GM12878 (cell line): ENCODE measurements around the gene FXYD6. TPM values are rescaled to one million over a fixed set of nuclear protein-coding genes. Genes with fewer than 3 reads are reported as not detected.

Experiments
- ATAC-seq: fragments of 200-7000 bp; cut with Tn5 transposase; 3 replicates; pipeline ENCODE4 v1.9.1; 2020; ENCODE audit warnings: mild to moderate bottlenecking, moderate library complexity
- BruUV-seq: library from RNA; stranded (reverse); fragments of 400-500 nt; replicated peaks from 2 replicates; lab custom pipeline; 2021; lab: Mats Ljungman, UMichigan
- CTCF ChIA-PET: fragments of 300-600 bp; sonication (Branson Sonifier 250); formaldehyde crosslinking; extraction: SDS; loops from one replicate; lab custom pipeline; 2021; ENCODE audit warnings: inconsistent platforms; lab: Yijun Ruan, JAX
- POLR2A ChIA-PET: fragments of 350-600 bp; formaldehyde crosslinking; extraction: SDS; loops from one replicate; lab custom pipeline; 2021; ENCODE audit warnings: inconsistent platforms; lab: Charles Lee
- RAD21 ChIA-PET: fragments of 300-600 bp; sonication (Branson Sonifier 250); formaldehyde crosslinking; loops from one replicate; lab custom pipeline; 2023; ENCODE audit warnings: antibody characterized with exemption; ENCODE audit not compliant: unreplicated experiment; lab: Charles Lee
- SMC1A ChIA-PET: fragments of 300-600 bp; sonication (Branson Sonifier 250); formaldehyde crosslinking; loops from one replicate; lab custom pipeline; 2023; ENCODE audit not compliant: unreplicated experiment, uncharacterized antibody; lab: Charles Lee
- DNase-seq: peaks from one replicate; pipeline ENCODE4 v3.0.0-alpha.2; 2011; ENCODE audit warnings: low read depth, low spot score
- FAIRE-seq: peaks from 3 replicates; lab custom pipeline; 2011; peaks lifted over from hg19 to GRCh38; lab: Jason Lieb, UNC
- H2AFZ ChIP-seq: 2 replicates; pipeline ENCODE4 v1.6.0; 2011; ENCODE audit warnings: low read depth, low read length, control low read depth; ENCODE audit not compliant: control insufficient read depth
- H3K27ac ChIP-seq: 2 replicates; pipeline ENCODE4 v1.5.1; 2011; ENCODE audit warnings: control low read depth; ENCODE audit not compliant: control insufficient read depth, insufficient read depth
- H3K27me3 ChIP-seq, 2 experiments: replicated peaks in 1 of 2; 2 replicates each; pipeline versions ENCODE4 v1.6.0 to v1.6.1; 2011; ENCODE audit warnings: low read length in 1 of 2; ENCODE audit not compliant: control insufficient read depth in 2 of 2, insufficient read depth in 2 of 2
- H3K36me3 ChIP-seq, 2 experiments: 2 replicates each; pipeline ENCODE4 v1.5.1; 2011; ENCODE audit warnings: low read length in 1 of 2; ENCODE audit not compliant: control insufficient read depth in 2 of 2, insufficient read depth in 2 of 2
- H3K4me1 ChIP-seq: 2 replicates; pipeline ENCODE4 v1.6.1; 2011; ENCODE audit warnings: mild to moderate bottlenecking, low read length, moderate library complexity, mixed read lengths; ENCODE audit not compliant: control insufficient read depth, insufficient read depth
- H3K4me2 ChIP-seq: 2 replicates; pipeline ENCODE4 v1.6.0; 2011; ENCODE audit warnings: control low read depth; ENCODE audit not compliant: control insufficient read depth, insufficient read depth
- H3K4me3 ChIP-seq: fragments of 200-600 bp; sonication (generic); 2 replicates; pipeline ENCODE4 v1.5.1; 2016
- H3K79me2 ChIP-seq: 2 replicates; pipeline ENCODE4 v1.6.0; 2011; ENCODE audit warnings: low read length; ENCODE audit not compliant: control insufficient read depth, insufficient read depth
- H3K9ac ChIP-seq: 2 replicates; pipeline ENCODE4 v1.8.0; 2011; ENCODE audit warnings: low read length, control low read depth, mixed read lengths; ENCODE audit not compliant: control insufficient read depth, insufficient read depth
- H3K9me3 ChIP-seq: replicated peaks from 3 replicates; pipeline ENCODE4 v1.5.1; 2011; ENCODE audit warnings: mild to moderate bottlenecking, low read length; ENCODE audit not compliant: control insufficient read depth, insufficient read depth
- H4K20me1 ChIP-seq: 2 replicates; pipeline ENCODE4 v1.6.0; 2011; ENCODE audit not compliant: control insufficient read depth, insufficient read depth
- BHLHE40 ChIP-seq, 2 experiments: fragments of 450-650 bp in 1 of 2; IDR thresholded peaks; 2 replicates each; pipeline ENCODE4 v1.6.1; 2011 to 2017; ENCODE audit warnings: low read depth in 2 of 2, borderline replicate concordance in 1 of 2, improper control_type of control experiment in 1 of 2, low read length in 1 of 2, mild to moderate bottlenecking in 1 of 2
- CTCF ChIP-seq, 3 experiments: IDR thresholded peaks in 2 of 3; conservative IDR thresholded peaks in 1 of 3; 2 replicates each; pipeline ENCODE4 v1.5.1; 2011; ENCODE audit warnings: low read depth in 3 of 3, low read length in 3 of 3, mild to moderate bottlenecking in 3 of 3, control low read depth in 2 of 3, moderate library complexity in 2 of 3, inconsistent platforms in 1 of 3, mixed read lengths in 1 of 3; ENCODE audit not compliant: control insufficient read depth in 2 of 3, insufficient read depth in 1 of 3; ENCODE audit errors: extremely low read depth in 1 of 3
- HCFC1 ChIP-seq: fragments of 150-350 bp; IDR thresholded peaks from 2 replicates; pipeline ENCODE4 v1.6.1; 2014; ENCODE audit warnings: low read length
- HDAC2 ChIP-seq: fragments of 200-600 bp; sonication (generic); IDR thresholded peaks from 2 replicates; pipeline ENCODE4 v1.6.1; 2017
- MAX ChIP-seq: IDR thresholded peaks from 2 replicates; pipeline ENCODE4 v1.6.1; 2012; ENCODE audit warnings: low read depth, low read length, improper control_type of control experiment
- MXI1 ChIP-seq: fragments of 150-350 bp; IDR thresholded peaks from 2 replicates; pipeline ENCODE4 v1.6.1; 2011; ENCODE audit warnings: low read depth, mild to moderate bottlenecking, inconsistent platforms, low read length, improper control_type of control experiment
- MYC ChIP-seq: IDR thresholded peaks from 2 replicates; pipeline ENCODE4 v1.6.1; 2011; ENCODE audit warnings: mild to moderate bottlenecking, low read length, moderate library complexity, inconsistent platforms; ENCODE audit not compliant: insufficient read depth, insufficient replicate concordance, insufficient read length, severe bottlenecking
- PAX5 ChIP-seq: IDR thresholded peaks from 2 replicates; pipeline ENCODE4 v1.6.1; 2011; ENCODE audit warnings: low read depth, low read length, borderline replicate concordance
- PKNOX1 ChIP-seq: fragments of 450-650 bp; IDR thresholded peaks from 2 replicates; pipeline ENCODE4 v1.6.1; 2016; ENCODE audit warnings: mild to moderate bottlenecking
- POU2F2 ChIP-seq: IDR thresholded peaks from 3 replicates; pipeline ENCODE4 v1.6.1; 2011; ENCODE audit warnings: low read depth, mild to moderate bottlenecking, low read length, borderline replicate concordance
- RAD21 ChIP-seq: IDR thresholded peaks from 2 replicates; pipeline ENCODE4 v1.6.1; 2011; ENCODE audit warnings: mild to moderate bottlenecking, low read depth, low read length, moderate library complexity; ENCODE audit not compliant: insufficient read depth
- RAD51 ChIP-seq: fragments of 450-650 bp; IDR thresholded peaks from 2 replicates; pipeline ENCODE4 v1.6.1; 2016; ENCODE audit warnings: moderate library complexity, mild to moderate bottlenecking, inconsistent platforms
- SMARCA5 ChIP-seq: fragments of 450-650 bp; IDR thresholded peaks from 2 replicates; pipeline ENCODE4 v1.6.1; 2017; ENCODE audit warnings: mild to moderate bottlenecking
- STAT1 ChIP-seq: fragments of 450-650 bp; conservative IDR thresholded peaks from 2 replicates; pipeline ENCODE4 v1.6.1; 2014; ENCODE audit warnings: antibody characterized with exemption, mild to moderate bottlenecking
- TAF1 ChIP-seq: IDR thresholded peaks from 2 replicates; pipeline ENCODE4 v1.6.1; 2011; ENCODE audit warnings: mild to moderate bottlenecking, low read depth, low read length, borderline replicate concordance
- TCF12 ChIP-seq: IDR thresholded peaks from 2 replicates; pipeline ENCODE4 v1.6.1; 2011; ENCODE audit warnings: low read depth, mild to moderate bottlenecking, low read length
- TCF3 ChIP-seq: IDR thresholded peaks from 2 replicates; pipeline ENCODE4 v1.6.1; 2012; ENCODE audit warnings: low read depth, mild to moderate bottlenecking, low read length, borderline replicate concordance; ENCODE audit not compliant: insufficient read depth
- WRNIP1 ChIP-seq: IDR thresholded peaks from 2 replicates; pipeline ENCODE4 v1.6.1; 2011; ENCODE audit warnings: low read depth, low read length, improper control_type of control experiment, borderline replicate concordance
- YY1 ChIP-seq: IDR thresholded peaks from 2 replicates; pipeline ENCODE4 v1.6.1; 2011; ENCODE audit warnings: low read depth, mild to moderate bottlenecking, low read length
- ZSCAN29 ChIP-seq: fragments of 450-650 bp; IDR thresholded peaks from 2 replicates; pipeline ENCODE4 v1.6.1; 2017; ENCODE audit warnings: mild to moderate bottlenecking, moderate library complexity
- WGBS: methylation state at CpG from one replicate; pipeline ENCODE4 v1.1.6; 2016; ENCODE audit warnings: low lambda C conversion rate; ENCODE audit not compliant: insufficient replicate concordance, insufficient coverage; ENCODE audit errors: missing lambda C conversion rate; 5-methylcytosine and 5-hydroxymethylcytosine counted together
- in situ Hi-C: fragments of 300-500 bp; cut with MboI; formaldehyde crosslinking; loops from 9 replicates; pipeline ENCODE4 v1.14.3; 2018; ENCODE audit warnings: mixed read lengths
- intact Hi-C: fragments of 100-400 bp; cut with micrococcal nuclease; formaldehyde crosslinking; loops from one replicate; pipeline ENCODE4 v1.14.2; 2022; ENCODE audit not compliant: unreplicated experiment
- polyA plus RNA-seq, 11 experiments: library from polyadenylated mRNA; depleted of rRNA in 4 of 11; unstranded in 6 of 11; stranded (reverse) in 5 of 11; fragments of >200 nt; fragmentation: Nextera tagmentation in 4 of 11; fragmentation: Illumina TruSeq in 1 of 11; extraction: Ambion mirVana in 4 of 11; extraction: Trizol in 1 of 11; gene quantifications; 1 replicate in 1 of 11; 2 replicates in 10 of 11; pipeline versions ENCODE4 v1.2.1 to v1.2.3, GENCODE V29; 2011 to 2016; ENCODE audit warnings: inconsistent platforms in 2 of 11, missing spikeins in 2 of 11, low read depth in 1 of 11
- total RNA-seq, 4 experiments: library from RNA; depleted of rRNA in 3 of 4; stranded (reverse); fragments of >200 nt in 3 of 4; fragmentation: Illumina TruSeq in 1 of 4; extraction: Trizol in 1 of 4; gene quantifications; 2 replicates each; pipeline versions ENCODE4 v1.2.1 to v1.2.3, GENCODE V29; 2013 to 2021

Gene FXYD6
- total and polyA plus RNA-seq, 10 of the 15 experiments (the other 5 are each of a cell fraction or from before 2014, with no cell fraction given), result 0.09 to 2.0 (median 0.23) TPM; not detected in 2

GRCh38 chr11:117817368-117818040, 59.0 kb downstream of the FXYD6 start:
- peak overlapping the region; percentile 87 for H3K27ac ChIP-seq
- 8% methylated on average over 19 of the region's 19 CpGs for WGBS
- FAIRE-seq (peak; percentile 83), DNase-seq (peak; percentile 93), ATAC-seq (peak; percentile 47)
- no peak overlapping the region for H3K4me3 ChIP-seq
- H3K79me2 ChIP-seq, result peaks cover 2% of the 10 kb centered on the region; the same call in 1 of the 2 replicates
- in situ Hi-C loops, result no loop called here
- POLR2A ChIA-PET, result interaction anchor here (0.5 to 4.8 kb wide), 12 partner anchors 9 to 393 kb away, joined by 3 to 47 read pairs (median 4); no protein-coding TSS in a partner anchor
- H2AFZ ChIP-seq, result peak overlapping the region; percentile 68
- RAD21 ChIA-PET, result interaction anchor here (0.8 to 22.6 kb wide), 27 partner anchors 9 to 586 kb away, joined by 3 to 393 read pairs (median 4); partner anchors contain the start of genes IL10RA and PCSK7
- H3K27me3 ChIP-seq, result no peaks in the 10 kb centered on the region
- H3K36me3 ChIP-seq, result no peaks in the 10 kb centered on the region
- H3K9me3 ChIP-seq, result no peaks in the 10 kb centered on the region
- H3K9ac ChIP-seq, result peak overlapping the region; percentile 66
- no peaks in the 10 kb centered on the region for H4K20me1 ChIP-seq
- peaks cover 55% of the 10 kb centered on the region for H3K4me1 ChIP-seq
- SMC1A ChIA-PET, result interaction anchor here (0.8 to 11.7 kb wide), 23 partner anchors 10 to 586 kb away, joined by 3 to 318 read pairs (median 5); partner anchors contain the start of gene PCSK7
- BruUV-seq, result no TSS peak
- CTCF ChIA-PET, result interaction anchor here (0.5 to 16.0 kb wide), 41 partner anchors 9 to 591 kb away, joined by 3 to 503 read pairs (median 4); partner anchors contain the start of genes IL10RA and TMPRSS13
- intact Hi-C loops, result loop anchor here (1.0 to 10.0 kb wide), 6 partner anchors 10 to 1893 kb away; partner anchors contain the start of genes KMT2A, PCSK7 and RNF214
- H3K4me2 ChIP-seq, result peak overlapping the region; percentile 49
- TF ChIP-seq PAX5 (no peak), HDAC2 (no peak), SMARCA5 (peak; percentile 73; the same call in 1 of the 2 replicates), HCFC1 (peak; percentile 34), WRNIP1 (0 out of 2 replicates have a peak, but pooled peaks have one; percentile 13), STAT1 (no peak), TCF3 (peak; percentile 91; the same call in 1 of the 2 replicates), CTCF (IDR thresholded peaks at IDR 0.05 in 2 of 3, conservative IDR thresholded peaks at IDR 0.05 in 1 of 3; ENCODE audit: control insufficient read depth in 2 of 3, extremely low read depth in 1 of 3, insufficient read depth in 1 of 3, low read depth in 3 of 3, low read length in 3 of 3) (peak; percentile 98 to 100 (median 99)), POU2F2 (peak; percentile 23; the same call in 1 of the 3 replicates), TAF1 (peak; percentile 53), MAX (no peak), ZSCAN29 (peak; percentile 37; the same call in 1 of the 2 replicates), MYC (no peak), BHLHE40 (IDR thresholded peaks at IDR 0.05; ENCODE audit: borderline replicate concordance in 1 of 2, low read depth in 2 of 2, low read length in 1 of 2) (peak in 1 of 2 experiments; percentile 3; a peak in 1 of 4 replicates), YY1 (peak; percentile 78), RAD51 (peak; percentile 84), PKNOX1 (peak; percentile 22; the same call in 1 of the 2 replicates), MXI1 (no peak), TCF12 (peak; percentile 93), RAD21 (peak; percentile 95)
